DMS79 (cell line): ENCODE data around the gene ZFP69B.

Experiments
- DNase-seq: peaks from one replicate; lab custom pipeline; 2025; lab: John Stamatoyannopoulos, UW

ZFP69B gene

GRCh38 chr1:40449684-40450494 lies at the start of gene ZFP69B:
TSS of gene ZFP69B (plus strand) at chr1:40450476. CDS start at chr1:40450962, 486 bp downstream.
- DNase-seq = peak; percentile 84

GRCh38 chr1:40401473-40402201 lies 48.6 kb upstream of the ZFP69B start:
- DNase-seq = no peak

GRCh38 chr1:40404670-40405462 lies 45.4 kb upstream of the ZFP69B start:
- DNase-seq = peak; percentile 9

DNA sequence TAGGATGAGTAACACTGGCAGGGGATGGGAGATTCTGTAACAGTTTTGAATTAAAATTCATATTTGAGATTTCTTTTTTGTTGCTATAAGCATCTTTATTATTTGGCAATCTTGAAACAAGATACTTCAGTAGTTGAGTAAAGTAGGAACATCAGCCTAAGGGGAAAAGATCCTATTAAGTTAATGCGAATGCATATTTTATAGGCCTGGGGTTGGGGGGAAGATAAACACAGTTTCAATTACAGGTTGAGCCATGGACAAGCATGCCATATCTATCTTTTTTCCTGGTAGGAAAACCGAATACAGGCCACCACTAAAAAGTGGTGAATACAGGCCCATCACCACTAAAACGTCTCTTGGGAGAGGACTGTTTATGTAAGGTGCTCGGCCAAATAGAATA lies 44.5 kb upstream of the ZFP69B start:
- DNase-seq = no peak

DNA sequence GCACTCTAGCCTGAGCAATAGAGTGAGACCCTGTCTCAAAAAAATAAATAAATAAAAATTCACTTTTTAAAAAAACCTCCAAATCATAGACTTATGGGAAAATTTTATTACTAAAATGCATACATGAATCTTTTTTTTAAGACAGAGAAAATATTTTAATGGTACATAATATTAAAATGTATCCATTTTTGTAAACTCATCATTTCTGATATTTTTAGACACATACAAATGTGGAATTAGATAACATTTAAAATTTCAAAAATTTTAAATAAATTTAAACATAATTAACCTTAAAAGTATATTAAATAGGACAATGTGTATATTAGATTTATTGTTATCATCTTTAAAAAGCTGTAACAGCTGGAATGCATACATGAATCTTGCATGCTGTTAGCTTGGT lies 42.8 kb upstream of the ZFP69B start:
- DNase-seq = no peak

- no peak for DNase-seq
These were observed 40.8 kb upstream of the ZFP69B start for GRCh38 chr1:40409467-40409866.

GRCh38 chr1:40411294-40411693 lies 39.0 kb upstream of the ZFP69B start:
- DNase-seq = no peak

DNA sequence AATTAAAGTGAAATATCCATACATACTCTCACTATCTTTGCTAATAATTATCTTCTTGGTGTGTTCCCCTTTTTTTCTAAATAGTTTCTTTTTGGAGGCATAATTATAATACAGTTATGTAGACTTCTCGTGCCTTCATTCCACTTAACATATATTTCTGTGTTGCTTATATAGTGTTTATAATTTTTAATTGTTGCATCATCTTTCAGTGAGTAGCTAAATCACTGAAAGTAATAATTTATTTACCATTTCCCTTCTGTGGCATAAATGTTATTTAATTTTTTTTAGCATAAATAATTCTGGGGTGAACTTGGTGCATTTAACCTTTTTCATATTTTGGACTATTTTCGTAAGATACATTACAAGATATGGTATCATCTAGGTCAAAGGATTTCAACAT lies 38.4 kb upstream of the ZFP69B start:
- no peak for DNase-seq

- no peak for DNase-seq
These were observed 36.6 kb upstream of the ZFP69B start for GRCh38 chr1:40413527-40414252.

GRCh38 chr1:40414331-40414730 lies 35.9 kb upstream of the ZFP69B start:
- no peak for DNase-seq

- DNase-seq = no peak
These were observed 33.6 kb upstream of the ZFP69B start for GRCh38 chr1:40416709-40417108.

GRCh38 chr1:40421431-40422384 lies 28.6 kb upstream of the ZFP69B start:
- peak; percentile 58 for DNase-seq

DNA sequence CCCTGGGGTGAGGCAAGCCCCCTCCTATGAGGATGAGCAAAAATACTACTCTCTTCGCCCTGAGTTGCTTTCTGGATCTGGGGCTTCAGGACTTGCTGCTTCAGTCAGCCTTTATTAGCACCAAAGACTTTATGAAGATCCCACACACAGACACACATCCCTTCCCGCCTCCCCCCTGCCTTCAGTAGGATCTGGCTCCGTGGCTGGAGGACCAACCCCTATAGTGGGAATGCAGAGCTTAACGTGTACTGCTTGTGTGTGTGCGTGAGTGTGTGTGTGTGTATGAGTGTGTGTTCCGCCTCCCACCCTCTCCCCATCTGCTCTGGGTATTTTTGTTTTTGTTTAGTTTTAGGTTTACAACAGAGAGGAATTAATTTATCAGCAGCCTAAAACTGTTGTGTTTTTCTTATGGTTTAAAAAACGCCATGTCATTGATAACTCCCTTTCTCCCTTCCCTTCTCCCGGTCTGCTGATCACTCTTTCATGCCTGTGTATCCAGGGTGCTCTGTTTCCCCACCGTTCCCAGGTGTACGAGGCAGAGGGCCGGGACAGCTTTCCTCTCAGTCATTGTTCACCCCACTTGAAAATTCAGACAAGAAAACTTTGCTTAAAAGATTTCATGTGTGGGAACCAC lies 27.5 kb upstream of the ZFP69B start:
- no peak for DNase-seq

- DNase-seq = no peak
These were observed 27.0 kb upstream of the ZFP69B start for GRCh38 chr1:40423264-40423642.

DNA sequence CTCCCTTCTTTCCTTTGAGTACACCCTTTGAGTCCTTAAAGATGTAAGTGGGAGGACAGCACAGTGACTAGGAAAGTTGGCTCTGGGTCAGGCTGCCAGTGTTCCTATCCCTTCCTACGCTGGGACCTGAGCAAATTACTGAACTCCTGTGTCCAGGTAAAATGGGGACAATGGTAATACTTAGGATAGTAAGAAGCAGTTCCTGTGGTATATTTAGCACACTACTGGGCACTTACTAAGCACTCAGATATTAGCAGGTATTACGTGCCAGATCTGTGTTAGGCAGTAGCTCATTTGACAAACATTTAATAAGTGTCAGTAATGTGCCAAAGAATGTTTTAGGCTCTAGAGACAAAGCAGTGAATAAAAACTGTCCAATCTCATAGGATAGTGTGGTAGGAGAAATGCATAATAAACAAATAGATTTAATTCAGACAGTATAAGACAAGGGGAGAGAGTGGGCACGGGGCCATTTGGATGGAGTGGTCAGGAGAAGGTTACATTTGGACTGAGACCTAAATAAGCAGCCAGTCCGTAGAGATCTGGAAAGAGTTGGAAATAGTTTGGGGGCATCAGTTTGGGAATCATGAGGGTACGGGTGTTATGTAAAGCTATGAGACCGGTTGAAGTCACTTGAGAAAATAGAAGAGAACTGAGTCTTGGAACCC lies 26.2 kb upstream of the ZFP69B start:
- DNase-seq = no peak

DNA sequence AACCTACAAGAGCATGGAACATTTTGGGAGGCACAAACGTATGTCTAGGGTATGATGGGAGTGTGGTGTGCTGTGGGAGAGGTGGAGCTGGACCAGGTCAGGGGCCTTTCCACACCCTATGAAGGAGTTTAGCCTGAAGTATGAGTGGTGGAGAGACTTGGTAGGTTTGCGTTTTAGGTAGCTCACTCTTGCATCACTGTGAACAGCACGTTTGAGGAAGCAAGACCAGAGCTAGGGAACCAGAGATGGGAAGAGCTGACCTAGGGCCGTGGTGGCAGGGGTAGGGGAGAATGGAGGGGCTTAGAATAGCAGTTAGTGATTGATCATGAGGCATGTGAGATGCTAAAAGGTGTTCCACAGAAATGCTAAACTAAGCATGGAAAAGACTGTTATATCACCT lies 25.1 kb upstream of the ZFP69B start:
- no peak for DNase-seq

DNA sequence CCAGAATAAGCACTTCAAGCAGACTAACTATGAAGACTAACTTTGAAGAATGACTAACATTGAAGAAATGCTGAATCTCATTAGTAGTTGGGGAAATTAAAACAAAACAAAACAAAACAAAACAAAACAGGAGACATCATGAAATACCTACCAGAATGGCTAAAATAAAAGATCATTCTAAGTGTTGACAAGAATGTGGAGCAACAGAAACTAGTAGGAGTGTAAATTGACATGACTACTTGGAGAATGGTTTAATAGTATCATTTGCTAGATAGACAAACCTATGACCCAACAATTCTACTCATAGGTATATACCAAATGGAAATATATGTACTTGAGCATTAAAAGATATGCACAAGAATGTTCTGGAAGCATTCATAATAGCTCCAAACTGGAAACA lies 18.9 kb upstream of the ZFP69B start:
- no peak for DNase-seq

GRCh38 chr1:40432644-40433390 lies 17.5 kb upstream of the ZFP69B start:
- no peak for DNase-seq

- DNase-seq = no peak
These were observed 14.8 kb upstream of the ZFP69B start for GRCh38 chr1:40435471-40435870.
